ENCODE results near the gene FKRP. TPM values are rescaled to one million over a fixed set of nuclear protein-coding genes. Genes with fewer than 3 reads are reported as not detected.

Gene FKRP
- total RNA-seq, 1 experiment from 2014 or later: 19.4 TPM

GRCh38 chr19:46785980-46786235 is 40.1 kb downstream of the FKRP start (continued):
- TF ChIP-seq, protein P1, sequence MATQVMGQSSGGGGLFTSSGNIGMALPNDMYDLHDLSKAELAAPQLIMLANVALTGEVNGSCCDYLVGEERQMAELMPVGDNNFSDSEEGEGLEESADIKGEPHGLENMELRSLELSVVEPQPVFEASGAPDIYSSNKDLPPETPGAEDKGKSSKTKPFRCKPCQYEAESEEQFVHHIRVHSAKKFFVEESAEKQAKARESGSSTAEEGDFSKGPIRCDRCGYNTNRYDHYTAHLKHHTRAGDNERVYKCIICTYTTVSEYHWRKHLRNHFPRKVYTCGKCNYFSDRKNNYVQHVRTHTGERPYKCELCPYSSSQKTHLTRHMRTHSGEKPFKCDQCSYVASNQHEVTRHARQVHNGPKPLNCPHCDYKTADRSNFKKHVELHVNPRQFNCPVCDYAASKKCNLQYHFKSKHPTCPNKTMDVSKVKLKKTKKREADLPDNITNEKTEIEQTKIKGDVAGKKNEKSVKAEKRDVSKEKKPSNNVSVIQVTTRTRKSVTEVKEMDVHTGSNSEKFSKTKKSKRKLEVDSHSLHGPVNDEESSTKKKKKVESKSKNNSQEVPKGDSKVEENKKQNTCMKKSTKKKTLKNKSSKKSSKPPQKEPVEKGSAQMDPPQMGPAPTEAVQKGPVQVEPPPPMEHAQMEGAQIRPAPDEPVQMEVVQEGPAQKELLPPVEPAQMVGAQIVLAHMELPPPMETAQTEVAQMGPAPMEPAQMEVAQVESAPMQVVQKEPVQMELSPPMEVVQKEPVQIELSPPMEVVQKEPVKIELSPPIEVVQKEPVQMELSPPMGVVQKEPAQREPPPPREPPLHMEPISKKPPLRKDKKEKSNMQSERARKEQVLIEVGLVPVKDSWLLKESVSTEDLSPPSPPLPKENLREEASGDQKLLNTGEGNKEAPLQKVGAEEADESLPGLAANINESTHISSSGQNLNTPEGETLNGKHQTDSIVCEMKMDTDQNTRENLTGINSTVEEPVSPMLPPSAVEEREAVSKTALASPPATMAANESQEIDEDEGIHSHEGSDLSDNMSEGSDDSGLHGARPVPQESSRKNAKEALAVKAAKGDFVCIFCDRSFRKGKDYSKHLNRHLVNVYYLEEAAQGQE (IDR thresholded peaks at IDR 0.05; ENCODE audit: low read depth): no peak

- no peak overlapping the region for H2AFZ ChIP-seq (ENCODE audit: low read depth, low read length, poor library complexity, severe bottlenecking)
- peak; percentile 20 for ATAC-seq
- ChIA-PET CTCF (interaction anchor here (1.2 kb wide), 1 partner anchor 54 kb away, joined by 7 read pairs; no protein-coding TSS in a partner anchor), POLR2A (interaction anchor here (1.6 to 3.4 kb wide), 2 partner anchors 43 to 44 kb away, joined by 5 to 26 read pairs; no protein-coding TSS in a partner anchor), RAD21 (ENCODE audit: low non-redundant PET in 1 of 2, low total read pairs in 2 of 2, uncharacterized antibody in 2 of 2, unreplicated experiment in 2 of 2) (no interaction called here)
- peaks cover 30 to 55% of the 10 kb centered on the region in 2 experiments for H3K4me1 ChIP-seq (ENCODE audit: control insufficient read depth in 1 of 2, insufficient read depth in 2 of 2, low read length in 2 of 2)
- peak overlapping the region; percentile 91 for H3K27ac ChIP-seq (ENCODE audit: low read depth, low read length)
- intact Hi-C loops (cut with micrococcal nuclease): loop anchor here (5.0 kb wide), 1 partner anchor 46 kb away; no protein-coding TSS in a partner anchor
- H3K4me3 ChIP-seq (replicated peaks in 1 of 2; ENCODE audit: low read depth in 1 of 2, low read length in 2 of 2): peak overlapping the region; percentile 93 to 96
- peak overlapping the region; percentile 77 for H3K4me2 ChIP-seq (ENCODE audit: low read length)
- H4K20me1 ChIP-seq (ENCODE audit: insufficient read depth): peaks cover 8% of the 10 kb centered on the region; the same call in 1 of the 2 replicates
- no peak for DNase-seq (ENCODE audit: low read depth, low spot score)
- H3K9me3 ChIP-seq (ENCODE audit: control insufficient read depth in 1 of 2, insufficient read depth in 1 of 2, low read depth in 1 of 2, low read length in 2 of 2): no peaks in the 10 kb centered on the region
- TF ChIP-seq EGR1 (IDR thresholded peaks at IDR 0.05; ENCODE audit: low read depth) (peak; percentile 29; the same call in 1 of the 2 replicates), ZBTB33 (IDR thresholded peaks at IDR 0.05; ENCODE audit: extremely low read depth, insufficient replicate concordance, low read length) (no peak), ZFX (IDR thresholded peaks at IDR 0.05) (peak; percentile 34; the same call in 1 of the 2 replicates), EZH2phosphoT487 (IDR thresholded peaks at IDR 0.05; ENCODE audit: borderline replicate concordance) (no peak), POLR2AphosphoS5 (IDR thresholded peaks at IDR 0.05; ENCODE audit: low read depth, low read length) (peak; percentile 42), SIN3A (IDR thresholded peaks at IDR 0.05; ENCODE audit: low read depth) (peak; percentile 67), JUND (IDR thresholded peaks at IDR 0.05) (peak; percentile 70), TCF7L2 (IDR thresholded peaks at IDR 0.05; ENCODE audit: borderline replicate concordance, extremely low read depth, insufficient read depth, insufficient read length) (peak; percentile 42), YY1 (IDR thresholded peaks at IDR 0.05; ENCODE audit: extremely low read depth, insufficient replicate concordance, low read depth, low read length) (no peak), FOSL1 (IDR thresholded peaks at IDR 0.05; ENCODE audit: low read depth) (peak; percentile 78), ELF1 (IDR thresholded peaks at IDR 0.05; ENCODE audit: borderline replicate concordance, low read depth) (no peak; the same call in 1 of the 2 replicates)
- TF ChIP-seq, protein P2, sequence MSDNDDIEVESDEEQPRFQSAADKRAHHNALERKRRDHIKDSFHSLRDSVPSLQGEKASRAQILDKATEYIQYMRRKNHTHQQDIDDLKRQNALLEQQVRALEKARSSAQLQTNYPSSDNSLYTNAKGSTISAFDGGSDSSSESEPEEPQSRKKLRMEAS (IDR thresholded peaks at IDR 0.05): peak; percentile 62
- BruUV-seq (replicated peaks): TSS peak; percentile 36
- H3K9ac ChIP-seq (ENCODE audit: low read length): peak overlapping the region; percentile 92
- H3K36me3 ChIP-seq (ENCODE audit: control insufficient read depth in 1 of 2, insufficient read depth in 2 of 2, low read length in 2 of 2): peaks cover 20 to 38% of the 10 kb centered on the region in 2 experiments; a peak in 3 of 4 replicates
- H3K9me2 ChIP-seq (ENCODE audit: insufficient read depth): no peaks in the 10 kb centered on the region
- H3K27me3 ChIP-seq (ENCODE audit: insufficient read depth, low read length): no peaks in the 10 kb centered on the region
- peaks cover 70% of the 10 kb centered on the region for H3K79me2 ChIP-seq (ENCODE audit: insufficient read depth, low read length)
These were observed 40.6 kb downstream of the FKRP start for GRCh38 chr19:46786236-46787039.
